NCI-H524 (cell line): ENCODE measurements around the gene TBC1D2.
"Not testable (repeated sequence)": the region's sequence is repeated elsewhere in the genome, so short reads cannot be mapped to it uniquely, and the experiment has no call there.

Experiments
- DNase-seq, 2 experiments: peaks; one replicate each; lab custom pipeline; 2025; lab: John Stamatoyannopoulos, UW

The TBC1D2 gene

GRCh38 chr9:98187926-98188325, 67.5 kb downstream of the TBC1D2 start:
- DNase-seq = no peak

GRCh38 chr9:98186236-98186635, 69.2 kb downstream of the TBC1D2 start:
- no peak for DNase-seq

GRCh38 chr9:98185611-98186171, 69.8 kb downstream of the TBC1D2 start:
- DNase-seq = peak in 1 of 2 experiments; percentile 60

- no peak for DNase-seq
Observed at GRCh38 chr9:98185021-98185567, 70.4 kb downstream of the TBC1D2 start.

GRCh38 chr9:98184326-98184725, 71.1 kb downstream of the TBC1D2 start:
- DNase-seq = no peak

- DNase-seq = no peak
Observed at GRCh38 chr9:98182889-98183599, 72.4 kb downstream of the TBC1D2 start.

- no peak for DNase-seq
Observed at GRCh38 chr9:98182069-98182820, 73.2 kb downstream of the TBC1D2 start.

GRCh38 chr9:98181746-98182068, 73.7 kb downstream of the TBC1D2 start:
- no peak for DNase-seq

- no peak for DNase-seq
Observed at GRCh38 chr9:98180996-98181395, 74.5 kb downstream of the TBC1D2 start.

- no peak for DNase-seq
Observed at GRCh38 chr9:98178874-98179850, 76.3 kb downstream of the TBC1D2 start.

GRCh38 chr9:98176391-98177259, 78.8 kb downstream of the TBC1D2 start:
- DNase-seq = no peak

- no peak for DNase-seq
Observed at GRCh38 chr9:98175762-98176161, 79.7 kb downstream of the TBC1D2 start.

- DNase-seq = no peak
Observed at GRCh38 chr9:98175028-98175569, 80.3 kb downstream of the TBC1D2 start.

GRCh38 chr9:98174502-98174918, 80.9 kb downstream of the TBC1D2 start:
- DNase-seq = not testable (repeated sequence)

GRCh38 chr9:98173181-98173580, 82.3 kb downstream of the TBC1D2 start:
- peak in 1 of 2 experiments; percentile 72 for DNase-seq

- peak; percentile 99 to 100 for DNase-seq
Observed at GRCh38 chr9:98172604-98173003, 82.8 kb downstream of the TBC1D2 start.

GRCh38 chr9:98171176-98171925, 84.1 kb downstream of the TBC1D2 start:
- peak in 1 of 2 experiments; percentile 18 for DNase-seq

GRCh38 chr9:98168941-98169488, 86.4 kb downstream of the TBC1D2 start:
- DNase-seq = peak; percentile 56 to 83

GRCh38 chr9:98168153-98168780, 87.2 kb downstream of the TBC1D2 start:
- DNase-seq = no peak
